NCI-H1417 (cell line): Measurements from ENCODE around the gene MRPS11.
"Not testable (repeated sequence)": the region's sequence is repeated elsewhere in the genome, so short reads cannot be mapped to it uniquely, and the experiment has no call there.

ENCODE experiments used
- DNase-seq, 3 experiments: peaks; one replicate each; lab custom pipeline; 2025; lab: John Stamatoyannopoulos, UW

The MRPS11 gene

DNA sequence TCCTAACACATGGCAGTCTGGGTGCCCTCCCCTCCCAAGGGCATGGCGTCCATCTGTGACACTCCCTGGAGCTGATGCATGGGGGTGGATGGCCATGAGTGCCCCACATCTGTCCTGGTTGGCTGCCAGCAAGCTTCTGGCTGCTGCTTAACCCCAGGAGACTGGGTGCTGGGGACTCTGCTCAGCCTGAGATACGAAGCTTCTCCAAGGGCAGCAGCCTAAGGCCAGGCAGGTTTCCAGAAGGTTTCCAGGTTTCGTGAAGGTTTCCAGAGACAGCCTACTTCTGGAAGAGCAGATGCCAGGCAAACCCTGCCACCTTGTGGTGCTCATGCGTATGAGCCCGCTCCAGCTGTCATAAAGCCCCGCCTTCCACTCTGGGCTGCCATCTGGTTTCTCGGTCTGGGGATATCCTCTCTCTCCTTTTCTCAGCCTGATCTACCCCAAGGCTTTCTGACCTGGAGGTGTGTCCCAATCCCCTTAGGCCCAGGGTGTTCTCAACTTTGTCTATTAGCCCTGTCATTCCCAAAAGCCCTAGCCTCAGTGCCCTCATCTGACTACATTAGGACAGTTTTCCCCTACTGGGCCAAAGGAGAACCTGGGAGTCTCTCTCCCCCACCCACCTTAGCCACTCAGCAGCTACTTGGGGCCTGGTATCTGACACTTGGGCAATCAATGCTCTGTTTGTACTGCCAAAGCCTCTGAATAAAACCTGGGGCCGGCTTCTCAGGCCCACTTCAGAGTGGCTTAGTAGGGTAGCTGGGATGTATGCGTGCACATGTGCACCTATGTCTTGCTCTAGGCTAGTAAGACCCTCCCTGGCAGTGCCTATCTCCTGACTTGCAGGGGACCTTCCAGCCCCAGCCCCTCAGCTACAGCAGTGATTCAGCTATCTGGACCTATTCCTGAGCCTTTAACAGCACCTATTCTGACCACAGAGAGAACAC lies 12.4 kb upstream of the MRPS11 start:
- DNase-seq, result peak; percentile 65 to 79 (median 76)

DNA sequence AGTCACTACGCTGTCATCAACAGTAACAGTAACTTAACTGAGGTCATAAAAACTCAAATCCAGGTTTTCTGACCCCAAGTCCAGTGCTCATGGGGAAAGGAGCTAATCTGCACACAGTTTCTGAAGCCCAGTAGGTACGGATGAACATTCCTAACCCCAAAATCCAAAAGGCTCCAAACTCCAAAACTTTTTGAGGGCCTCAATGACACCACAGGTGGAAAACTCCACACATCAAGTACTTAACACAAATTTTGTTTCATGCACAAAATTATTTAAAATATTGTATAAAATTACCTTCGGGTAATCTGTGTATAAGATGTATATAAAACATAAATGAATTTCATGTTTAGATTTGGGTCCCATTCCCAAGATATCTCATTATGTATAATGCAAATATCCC lies 10.8 kb upstream of the MRPS11 start:
- no peak for DNase-seq

DNA sequence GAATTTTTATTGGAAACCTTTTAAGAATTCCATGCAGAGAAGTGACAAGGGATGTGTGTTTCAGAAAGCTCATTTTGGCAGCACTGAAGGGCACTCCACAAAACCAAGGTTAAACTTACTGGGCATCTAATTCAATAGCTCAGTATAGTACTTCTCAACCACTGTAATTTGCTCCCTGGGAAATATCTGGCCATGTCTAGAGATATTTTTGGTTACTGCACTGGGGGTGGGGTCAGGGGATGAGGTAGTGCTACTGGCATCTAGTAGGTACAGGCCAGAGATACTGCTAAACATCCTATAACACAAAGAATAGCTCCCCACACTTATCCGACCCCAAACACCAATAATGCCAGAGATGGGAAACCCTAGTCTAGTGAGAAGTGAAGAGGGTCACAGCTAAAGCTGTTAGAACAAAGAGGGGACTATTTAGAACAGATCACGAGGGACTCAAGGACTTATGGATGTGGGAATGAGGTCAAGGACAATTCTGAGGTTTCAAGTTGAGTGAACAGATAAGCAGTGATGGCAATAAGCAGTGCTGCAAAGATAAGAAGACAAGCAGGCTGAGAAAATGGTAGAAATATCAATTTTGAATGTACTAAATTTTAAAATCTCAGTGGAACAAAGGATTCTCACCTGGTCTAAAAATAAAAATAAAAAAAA lies 3.5 kb upstream of the MRPS11 start:
- DNase-seq, result no peak

DNA sequence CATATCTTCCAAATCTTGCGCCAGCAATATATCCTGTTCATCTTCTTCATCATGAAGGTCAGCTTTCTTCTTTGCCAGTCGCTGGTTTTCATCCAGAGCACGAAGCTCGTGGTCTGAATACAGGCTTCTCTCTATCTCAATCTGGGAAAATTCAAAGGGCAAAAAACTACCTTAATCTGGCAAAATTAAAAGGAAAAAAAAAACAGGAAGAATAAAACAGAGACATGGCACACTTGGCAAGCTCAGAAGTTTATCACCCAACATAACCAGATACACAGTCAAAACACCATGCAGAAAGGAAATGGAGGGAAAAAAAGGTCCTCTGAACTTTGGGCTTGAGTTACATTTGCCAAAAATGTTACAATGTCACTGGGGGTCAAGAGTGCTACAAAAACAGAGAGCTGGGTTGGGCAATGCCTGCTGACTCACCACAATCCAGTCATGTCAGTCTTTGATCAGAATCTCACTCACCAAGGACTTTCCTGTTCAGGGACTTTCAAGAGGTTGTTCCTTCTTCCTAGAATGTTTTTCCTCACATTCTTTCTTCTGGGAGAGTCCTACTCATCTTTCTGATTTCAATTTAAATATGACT lies 1.8 kb upstream of the MRPS11 start:
- no peak for DNase-seq

DNA sequence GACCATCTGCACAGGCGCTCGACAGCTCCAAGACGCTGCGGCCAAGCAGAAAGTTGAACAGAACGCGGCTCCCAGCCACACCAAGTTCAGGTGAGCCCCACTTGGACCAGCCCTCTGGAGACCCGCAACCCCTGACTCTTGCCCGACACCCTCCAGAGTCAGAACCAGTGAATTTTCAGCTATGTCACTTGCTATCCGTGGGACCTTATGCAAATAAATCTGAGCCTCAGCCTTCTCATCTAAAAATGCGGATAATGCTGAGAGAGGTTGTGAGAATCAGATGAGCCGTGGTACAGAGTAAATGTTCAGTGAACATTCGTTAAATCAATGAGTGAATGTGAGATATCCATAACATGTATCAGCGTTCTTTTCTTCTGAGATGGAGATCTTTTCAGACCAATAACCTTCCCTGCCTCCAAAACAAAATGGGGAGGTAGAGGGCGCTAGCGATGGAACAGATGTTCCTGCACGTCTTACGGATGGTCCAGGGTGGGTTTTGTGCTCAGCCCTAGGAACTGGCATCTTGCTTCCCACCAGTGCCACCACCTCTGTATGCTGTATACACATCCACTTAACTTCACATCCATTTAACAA lies 524 bp downstream of the MRPS11 start:
- peak in 1 of 3 experiments; percentile 57 for DNase-seq

DNA sequence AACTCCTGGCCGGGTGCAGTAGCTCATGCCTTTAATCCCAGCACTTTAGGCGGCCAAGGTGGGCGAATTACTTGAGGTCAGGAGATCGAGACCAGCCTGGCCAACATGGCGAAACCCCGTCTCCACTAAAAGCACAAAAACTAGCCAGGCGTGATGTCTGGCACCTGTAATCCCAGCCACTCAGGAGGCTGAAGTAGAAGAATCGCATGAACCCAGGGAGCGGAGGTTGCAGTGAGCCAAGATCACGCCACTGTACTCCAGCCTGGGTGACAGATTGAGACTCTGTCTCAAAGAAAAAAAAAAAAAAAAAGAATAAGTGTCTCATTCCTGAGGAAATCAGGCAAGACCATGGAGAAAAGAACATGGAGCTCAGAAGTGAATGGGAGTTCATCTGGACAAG lies 1.2 kb downstream of the MRPS11 start:
- DNase-seq, result not testable (repeated sequence)

DNA sequence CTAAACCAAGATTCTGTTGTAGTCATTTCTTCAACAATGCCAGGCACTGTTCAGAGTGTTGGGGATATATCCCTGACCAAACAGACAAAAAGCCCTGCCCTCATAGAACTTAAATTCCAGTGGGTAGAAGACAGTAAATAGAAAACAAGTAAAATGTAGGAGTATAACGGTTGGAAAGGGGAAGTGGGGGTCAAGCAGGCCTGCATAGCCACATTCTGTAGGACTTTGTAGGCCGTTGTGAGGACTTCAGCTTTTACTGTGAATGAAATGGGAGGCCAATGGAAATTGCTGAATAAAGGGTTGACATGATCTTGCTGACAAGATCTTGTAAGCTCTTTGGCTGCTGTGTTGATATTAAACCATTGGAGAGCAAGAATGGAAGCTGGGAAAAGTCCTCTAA lies 1.8 kb downstream of the MRPS11 start:
- no peak for DNase-seq

DNA sequence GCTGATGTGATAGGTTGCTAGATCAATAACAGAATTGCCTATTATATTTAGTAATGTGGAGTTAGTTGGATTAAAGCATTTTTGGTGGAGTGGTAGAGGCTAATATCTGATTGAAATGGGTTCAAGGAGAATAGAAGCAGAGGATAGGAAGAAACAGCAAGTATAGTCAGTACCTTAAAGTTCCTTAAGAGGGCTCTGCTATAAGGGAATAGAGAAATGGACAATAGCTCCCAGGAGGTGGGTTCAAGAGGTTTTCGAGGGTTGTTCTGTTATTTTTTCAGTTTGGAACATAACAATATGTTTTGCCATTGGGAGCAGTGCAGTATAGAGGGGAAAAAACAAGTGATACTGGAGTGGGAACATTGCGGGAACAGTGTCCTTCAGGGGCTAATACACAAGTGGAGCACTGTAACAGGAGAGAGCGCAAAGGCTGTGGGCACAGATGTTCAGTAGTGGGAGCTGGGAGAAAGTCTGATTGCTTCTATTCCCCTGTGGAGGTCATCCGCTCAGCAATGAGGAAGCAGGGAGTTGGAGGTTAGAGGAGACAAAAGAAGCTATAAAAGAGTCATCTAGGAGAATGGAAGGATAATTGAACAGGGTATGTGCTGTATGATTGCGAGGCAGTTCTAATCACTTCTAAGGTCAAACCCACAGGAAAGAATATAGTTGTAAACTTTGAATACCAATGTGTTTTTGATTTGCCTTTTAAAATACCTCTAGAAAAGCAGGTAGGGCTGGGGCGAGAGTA lies 3.3 kb downstream of the MRPS11 start:
- DNase-seq, result no peak

DNA sequence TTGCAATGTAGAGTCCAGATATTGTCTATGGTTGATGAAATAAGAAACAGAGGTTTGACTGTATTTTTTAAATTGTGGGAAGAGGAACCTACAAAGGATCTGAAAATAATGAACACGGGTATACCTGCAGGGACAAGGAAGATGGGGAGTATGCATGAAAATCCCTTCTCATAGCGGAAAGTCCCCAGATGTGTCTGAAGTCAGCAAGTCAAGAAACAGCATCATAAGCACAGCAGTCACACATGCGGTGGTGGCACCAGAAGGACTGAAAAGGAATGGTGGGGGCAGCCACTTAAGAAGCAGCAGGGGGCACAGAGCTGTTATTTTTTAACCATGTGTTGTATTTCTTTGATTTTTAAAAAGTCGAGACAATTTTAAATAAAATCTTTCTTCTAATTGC lies 4.7 kb downstream of the MRPS11 start:
- no peak for DNase-seq

DNA sequence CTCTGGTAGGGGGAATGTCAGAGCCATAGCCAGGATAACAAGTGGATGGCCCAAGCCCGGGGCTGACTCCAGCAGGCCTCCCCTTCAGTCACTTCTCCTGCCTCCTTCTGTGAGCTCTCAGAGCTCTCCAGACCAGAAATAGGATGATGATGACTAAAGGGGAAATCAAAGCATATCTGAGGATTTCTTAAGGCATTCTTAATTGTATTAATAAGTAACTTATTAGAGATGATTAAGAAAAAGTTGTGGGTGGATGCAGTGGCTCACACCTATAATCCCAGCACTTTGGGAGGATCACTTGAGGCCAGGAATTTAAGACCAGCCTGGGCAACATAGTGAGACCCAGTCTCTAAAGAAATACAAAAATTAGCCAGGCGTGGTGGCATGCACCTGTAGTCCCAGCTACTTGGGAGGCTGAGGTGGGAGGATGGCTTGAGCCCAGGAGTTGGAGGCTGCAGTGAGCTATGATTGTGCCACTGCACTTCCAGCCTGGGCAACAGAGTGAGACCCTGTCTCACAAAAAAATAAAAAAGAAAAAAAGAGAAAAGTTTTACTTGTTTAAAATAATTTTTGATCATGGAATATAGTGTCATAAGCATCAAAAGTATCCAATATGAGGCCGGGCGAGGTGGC lies 6.3 kb downstream of the MRPS11 start:
- not testable (repeated sequence) for DNase-seq

DNA sequence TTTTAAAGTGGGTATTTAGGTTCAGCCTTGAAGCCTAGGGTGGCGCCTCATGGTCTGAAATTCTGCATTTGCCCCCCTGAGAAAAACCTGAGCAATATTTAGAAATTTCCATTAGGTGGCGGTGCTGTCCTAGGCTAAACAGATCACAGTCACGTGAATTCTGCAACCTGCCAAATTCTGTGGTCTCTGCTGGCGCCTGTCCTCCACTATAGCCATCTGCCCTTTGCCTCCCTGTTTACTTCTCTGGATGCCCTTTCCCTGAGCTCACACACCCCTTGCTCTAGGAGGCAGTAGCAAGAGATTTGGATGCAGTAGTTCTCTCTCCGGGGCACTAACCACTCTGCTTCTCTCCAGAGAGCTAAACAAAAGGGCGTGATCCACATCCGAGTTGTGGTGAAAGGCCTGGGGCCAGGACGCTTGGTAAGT lies 9.1 kb downstream of the MRPS11 start:
- DNase-seq, result peak; percentile 32 to 79 (median 41)

DNA sequence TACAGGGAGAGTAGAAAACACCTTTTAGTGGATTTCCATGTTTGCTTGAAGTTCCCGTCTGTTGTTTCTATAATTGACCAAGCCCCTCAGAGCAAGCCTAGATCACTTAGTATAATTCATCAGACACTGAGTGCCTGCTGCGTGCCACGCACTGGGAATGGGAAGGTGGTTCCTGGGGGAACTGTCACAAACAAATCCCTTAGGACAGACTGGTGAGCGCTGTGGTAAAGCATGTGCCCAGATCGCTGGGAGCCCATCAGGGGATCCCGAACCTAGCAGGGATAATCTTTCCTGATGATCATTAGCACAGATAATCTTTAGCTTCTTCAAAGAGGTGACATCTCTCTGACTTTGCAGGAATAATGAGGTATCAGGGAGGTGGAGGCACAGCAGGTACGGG lies 9.6 kb downstream of the MRPS11 start:
- DNase-seq, result no peak

DNA sequence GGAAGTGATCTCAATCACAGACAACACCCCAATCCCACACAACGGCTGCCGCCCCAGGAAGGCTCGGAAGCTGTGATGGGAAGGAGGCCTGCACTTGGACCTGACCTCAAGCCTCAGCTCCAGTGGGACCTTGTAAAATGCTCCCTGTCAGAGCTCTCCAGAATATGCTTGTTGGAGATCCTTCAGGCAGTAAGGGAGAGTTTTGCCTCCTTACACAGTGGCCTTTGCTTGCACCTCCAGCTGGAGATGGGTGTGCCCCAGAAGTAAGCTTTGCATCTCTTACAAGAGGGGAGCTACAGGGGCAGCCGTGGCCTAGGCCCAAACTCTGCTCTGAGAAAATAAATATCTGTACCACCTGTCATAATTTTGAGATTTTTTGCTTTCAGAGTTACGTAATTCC lies 10.4 kb downstream of the MRPS11 start:
- DNase-seq, result no peak

DNA sequence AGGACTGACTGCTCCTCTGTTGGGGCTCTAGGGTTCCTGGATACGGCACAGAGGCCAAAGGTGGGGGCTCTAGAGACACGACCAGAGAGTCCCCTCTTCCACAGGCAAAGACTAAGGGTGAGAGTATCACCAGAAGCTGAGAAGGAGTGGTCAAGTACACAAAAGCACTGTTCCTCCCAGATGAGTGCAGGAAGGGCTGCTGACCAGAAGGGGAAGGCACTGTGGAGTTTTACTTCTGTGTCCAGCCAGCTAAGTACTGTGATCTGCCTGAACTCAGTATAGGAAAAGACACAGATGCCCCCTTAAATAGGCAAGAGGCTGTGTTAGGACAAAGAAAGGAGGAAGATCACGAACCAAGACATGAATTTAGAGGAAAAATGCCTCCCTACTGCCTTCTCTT lies 11.7 kb downstream of the MRPS11 start:
- DNase-seq, result no peak

DNA sequence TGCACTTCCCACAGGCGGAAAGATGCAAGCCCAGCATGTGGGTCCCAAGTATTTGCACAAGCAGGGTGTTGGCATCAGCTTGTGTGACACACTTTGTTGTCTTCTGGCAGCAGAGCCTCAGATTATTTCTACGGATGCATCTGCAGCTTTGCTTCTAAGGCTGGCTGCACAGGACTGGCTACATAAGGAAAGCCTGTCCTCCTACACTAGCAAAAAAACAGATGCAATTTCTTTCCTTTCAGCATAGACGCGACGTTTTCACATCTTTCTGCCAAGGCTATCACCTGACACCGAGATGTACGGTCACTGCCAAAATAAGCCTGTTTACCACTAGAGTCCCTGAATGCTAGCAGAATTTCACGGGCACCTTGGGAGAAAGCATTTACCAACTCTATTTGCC lies 13.5 kb downstream of the MRPS11 start:
- DNase-seq, result no peak

DNA sequence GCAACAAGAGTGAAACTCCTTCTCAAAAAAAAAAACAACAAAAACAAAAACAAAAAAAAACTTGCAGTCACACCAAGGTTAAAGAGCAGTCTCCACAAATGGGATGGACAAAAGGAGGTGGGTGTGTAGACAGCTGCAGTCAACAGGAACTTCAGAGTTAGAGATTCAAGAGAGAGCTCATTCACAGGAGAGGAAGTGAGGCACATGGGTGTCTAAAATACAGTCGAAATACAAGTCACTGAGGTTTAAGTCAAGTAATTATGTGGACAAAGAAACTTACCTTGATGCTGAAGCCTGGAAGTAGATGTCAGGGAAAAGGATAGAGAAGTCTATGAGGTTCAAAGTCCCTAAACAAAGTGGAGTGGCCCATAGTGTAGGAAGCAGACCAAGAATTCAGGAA lies 14.8 kb downstream of the MRPS11 start:
- DNase-seq, result no peak

DNA sequence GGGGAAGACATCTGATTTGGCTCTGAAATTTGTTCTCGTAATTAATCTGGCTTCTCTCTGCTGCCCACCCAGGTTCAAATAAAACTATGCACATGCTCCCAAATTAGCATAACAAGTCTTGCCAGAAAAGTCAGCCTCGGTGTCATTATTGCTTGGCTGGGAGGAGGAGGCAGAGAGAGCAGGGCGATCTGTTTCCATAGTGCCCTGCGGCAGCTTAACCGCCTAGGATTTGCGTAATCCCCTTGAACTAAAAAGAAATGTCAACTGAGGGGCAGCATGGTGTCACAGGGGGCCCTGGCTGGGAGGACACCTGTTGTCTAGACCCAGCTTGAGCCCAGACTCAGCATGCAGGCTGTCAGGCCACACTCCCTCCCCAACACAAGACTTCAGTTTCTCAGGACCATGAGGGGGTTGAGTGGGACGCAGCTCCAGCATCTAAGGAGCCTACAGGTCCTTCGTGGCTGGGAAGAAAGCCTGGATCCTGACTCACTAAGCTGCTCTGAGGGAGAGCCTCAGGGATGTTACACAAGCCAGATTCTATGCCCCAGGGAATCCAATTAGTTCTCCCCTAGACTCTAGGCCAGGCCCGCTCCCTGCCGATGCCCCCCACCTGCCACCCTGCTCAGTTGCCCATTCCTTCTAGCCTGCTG lies 17.3 kb downstream of the MRPS11 start:
- no peak for DNase-seq

DNA sequence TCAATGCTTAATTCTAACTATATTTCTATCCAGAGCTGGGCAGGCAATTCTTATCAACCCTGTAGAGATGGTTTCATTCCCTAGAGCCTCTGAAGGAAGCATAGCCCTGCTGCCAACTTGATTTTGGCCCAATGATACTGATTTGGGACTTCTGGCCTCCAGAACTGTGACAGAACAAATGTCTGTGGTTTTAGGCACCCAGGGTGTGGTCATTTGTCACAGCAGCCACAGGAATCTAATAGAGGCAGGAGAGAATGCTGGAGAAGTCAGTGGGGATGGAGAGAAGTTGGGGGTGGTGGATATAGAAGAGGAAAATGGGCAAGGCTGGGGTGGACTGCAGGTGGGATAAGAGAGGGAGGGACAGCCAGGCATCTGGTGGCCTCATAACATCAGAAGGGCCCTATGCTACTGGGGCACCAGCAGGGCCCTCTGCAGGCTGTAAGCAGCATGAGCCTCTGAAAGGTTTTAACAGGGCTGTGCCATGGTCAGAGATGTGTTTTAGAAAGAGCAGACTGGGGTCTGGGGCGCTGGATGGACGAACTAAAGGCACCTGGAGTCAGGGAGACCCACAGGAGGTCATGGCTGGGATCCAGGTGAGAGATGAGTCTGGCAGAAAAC lies 19.8 kb downstream of the MRPS11 start:
- DNase-seq, result no peak

DNA sequence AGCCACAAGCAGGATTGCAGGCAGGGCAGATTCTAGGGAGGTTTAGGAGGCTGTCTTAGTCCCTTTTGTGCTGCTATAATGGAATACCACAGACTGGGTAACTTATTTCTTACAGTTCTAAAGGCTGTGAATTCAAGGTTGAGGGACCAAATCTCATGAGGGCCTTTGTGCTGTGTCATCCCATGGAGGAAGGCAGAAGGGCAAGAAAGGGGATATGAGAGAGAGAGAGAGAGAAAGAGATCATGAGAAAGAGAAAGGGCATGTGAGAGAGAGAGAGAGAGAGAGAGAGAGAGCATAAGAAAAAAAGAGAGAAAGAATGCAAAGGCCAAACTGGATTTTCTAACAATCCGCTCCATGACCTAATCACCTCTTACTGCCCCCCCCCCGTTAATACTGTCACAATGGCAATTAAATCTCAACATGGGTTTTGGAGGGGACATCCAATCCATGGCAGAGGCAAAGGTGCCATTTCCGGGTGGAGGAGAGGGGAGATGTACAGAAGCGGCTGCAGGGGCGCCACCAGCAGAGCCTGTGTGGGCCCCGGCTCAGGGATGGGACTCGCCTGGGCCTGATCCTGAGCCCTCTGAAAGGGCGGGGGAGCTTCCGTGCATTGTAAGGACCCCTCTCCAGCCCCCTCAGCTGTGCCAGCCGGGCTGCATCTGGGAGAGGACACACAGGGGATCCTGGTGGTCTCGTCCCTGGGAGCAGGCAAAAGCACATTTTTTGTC lies 20.5 kb downstream of the MRPS11 start:
- no peak for DNase-seq

DNA sequence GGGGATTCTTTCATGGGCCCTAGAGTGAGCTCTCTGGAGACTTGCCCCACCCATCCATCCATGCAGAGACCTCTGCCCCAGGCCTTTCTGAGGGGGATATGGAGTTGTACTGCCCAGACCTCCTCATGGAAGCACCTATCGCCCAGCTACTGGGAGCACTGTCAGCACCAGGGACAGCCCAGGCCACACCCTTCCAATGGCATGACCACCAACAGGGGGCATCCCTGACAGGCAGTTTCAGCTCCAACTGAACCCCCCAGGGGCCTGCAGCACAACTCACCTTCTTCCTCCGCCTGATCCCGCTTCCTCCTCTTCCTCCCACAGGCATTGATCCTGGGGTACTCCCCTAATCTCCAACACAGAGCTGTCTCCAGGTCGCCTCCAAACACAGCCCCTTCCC lies 21.8 kb downstream of the MRPS11 start:
- DNase-seq, result no peak
